GM21367 (cell line): ENCODE data around the gene PLXDC2.
"Not testable (repeated sequence)": the region's sequence is repeated elsewhere in the genome, so short reads cannot be mapped to it uniquely, and the experiment has no call there.

Experiments used
- ATAC-seq: cut with Tn5 transposase; IDR thresholded peaks from one replicate; pipeline ENCODE4 v1.9.1; 2021; ENCODE audit not compliant: unreplicated experiment

The PLXDC2 gene

GRCh38 chr10:20173046-20173445 is 356.8 kb downstream of the PLXDC2 start:
- no peak for ATAC-seq

GRCh38 chr10:20175719-20176118 is 359.5 kb downstream of the PLXDC2 start:
- ATAC-seq = no peak

GRCh38 chr10:20180766-20181165 is 364.5 kb downstream of the PLXDC2 start:
- no peak for ATAC-seq

GRCh38 chr10:20181434-20181833 is 365.2 kb downstream of the PLXDC2 start:
- no peak for ATAC-seq

GRCh38 chr10:20185116-20185515 is 368.9 kb downstream of the PLXDC2 start:
- ATAC-seq = no peak

- not testable (repeated sequence) for ATAC-seq
Measured at GRCh38 chr10:20191392-20191791, 375.2 kb downstream of the PLXDC2 start.

- no peak for ATAC-seq
Measured at GRCh38 chr10:20195076-20195475, 378.8 kb downstream of the PLXDC2 start.

GRCh38 chr10:20200758-20201157 is 384.5 kb downstream of the PLXDC2 start:
- no peak for ATAC-seq

GRCh38 chr10:20202337-20202736 is 386.1 kb downstream of the PLXDC2 start:
- no peak for ATAC-seq

GRCh38 chr10:20207653-20208052 is 391.4 kb downstream of the PLXDC2 start:
- ATAC-seq = no peak

GRCh38 chr10:20209098-20209497 is 392.9 kb downstream of the PLXDC2 start:
- not testable (repeated sequence) for ATAC-seq

GRCh38 chr10:20215547-20216152 is 399.4 kb downstream of the PLXDC2 start:
- ATAC-seq = no peak

GRCh38 chr10:20221356-20221755 is 405.1 kb downstream of the PLXDC2 start:
- no peak for ATAC-seq

- ATAC-seq = no peak
Measured at GRCh38 chr10:20228729-20229128, 412.5 kb downstream of the PLXDC2 start.

GRCh38 chr10:20232079-20232705 is 416.0 kb downstream of the PLXDC2 start:
- ATAC-seq = no peak

GRCh38 chr10:20233423-20233822 is 417.2 kb downstream of the PLXDC2 start:
- no peak for ATAC-seq

GRCh38 chr10:20234579-20234978 is 418.3 kb downstream of the PLXDC2 start:
- ATAC-seq = no peak

GRCh38 chr10:20237091-20237570 is 420.9 kb downstream of the PLXDC2 start:
- no peak for ATAC-seq

GRCh38 chr10:20237586-20237985 is 421.4 kb downstream of the PLXDC2 start:
- no peak for ATAC-seq

- ATAC-seq = no peak
Measured at GRCh38 chr10:20240643-20241042, 424.4 kb downstream of the PLXDC2 start.

- ATAC-seq = no peak
Measured at GRCh38 chr10:20247454-20247853, 431.2 kb downstream of the PLXDC2 start.

- ATAC-seq = no peak
Measured at GRCh38 chr10:20247891-20248708, 431.9 kb downstream of the PLXDC2 start.
